ENCODE results near the gene EYS.
"Not testable (repeated sequence)": the region's sequence is repeated elsewhere in the genome, so short reads cannot be mapped to it uniquely, and the experiment has no call there.

EYS gene

GRCh38 chr6:63862486-63863198 is 1844.4 kb downstream of the EYS start:
- no peak for DNase-seq

- no peak for DNase-seq
Observed at GRCh38 chr6:63859528-63859927, 1847.5 kb downstream of the EYS start.

GRCh38 chr6:63858691-63859090 is 1848.3 kb downstream of the EYS start:
- no peak for DNase-seq

GRCh38 chr6:63856271-63856670 is 1850.8 kb downstream of the EYS start:
- no peak for DNase-seq

GRCh38 chr6:63844287-63844686 is 1862.7 kb downstream of the EYS start:
- no peak for DNase-seq

- no peak for DNase-seq
Observed at GRCh38 chr6:63839485-63839884, 1867.5 kb downstream of the EYS start.

- DNase-seq = not testable (repeated sequence)
Observed at GRCh38 chr6:63828678-63829077, 1878.3 kb downstream of the EYS start.

- DNase-seq = no peak
Observed at GRCh38 chr6:63824722-63825121, 1882.3 kb downstream of the EYS start.

GRCh38 chr6:63821442-63821841 is 1885.6 kb downstream of the EYS start:
- no peak for DNase-seq

- DNase-seq = no peak
Observed at GRCh38 chr6:63819831-63820230, 1887.2 kb downstream of the EYS start.

GRCh38 chr6:63817492-63818050 is 1889.5 kb downstream of the EYS start:
- DNase-seq = no peak

- DNase-seq = no peak
Observed at GRCh38 chr6:63816982-63817436, 1890.0 kb downstream of the EYS start.

GRCh38 chr6:63816401-63816981 is 1890.5 kb downstream of the EYS start:
- no peak for DNase-seq

GRCh38 chr6:63814459-63814858 is 1892.6 kb downstream of the EYS start:
- DNase-seq = no peak

- no peak for DNase-seq
Observed at GRCh38 chr6:63813566-63814120, 1893.4 kb downstream of the EYS start.

GRCh38 chr6:63808576-63808975 is 1898.5 kb downstream of the EYS start:
- no peak for DNase-seq

GRCh38 chr6:63807056-63807455 is 1900.0 kb downstream of the EYS start:
- no peak for DNase-seq

- DNase-seq = no peak
Observed at GRCh38 chr6:63806573-63806913, 1900.5 kb downstream of the EYS start.

GRCh38 chr6:63805808-63806572 is 1901.0 kb downstream of the EYS start:
- no peak for DNase-seq

GRCh38 chr6:63805345-63805744 is 1901.7 kb downstream of the EYS start:
- DNase-seq = no peak

- DNase-seq = no peak
Observed at GRCh38 chr6:63804381-63804956, 1902.6 kb downstream of the EYS start.

- DNase-seq = no peak
Observed at GRCh38 chr6:63803371-63803770, 1903.7 kb downstream of the EYS start.

GRCh38 chr6:63802606-63803206 is 1904.3 kb downstream of the EYS start:
- no peak for DNase-seq
